ENCODE data around the gene ITGA2B. TPM values are rescaled to one million over a fixed set of nuclear protein-coding genes. Genes with fewer than 3 reads are reported as not detected.

The ITGA2B gene
- total RNA-seq, 4 donors from 2014 or later: 0.44 to 0.65 (median 0.57) TPM; not detected in 1

- no peak for TF ChIP-seq CTCF (IDR thresholded peaks at IDR 0.05; ENCODE audit: low read depth)
These were observed 38.0 kb downstream of the ITGA2B start for GRCh38 chr17:44351464-44351863.

DNA sequence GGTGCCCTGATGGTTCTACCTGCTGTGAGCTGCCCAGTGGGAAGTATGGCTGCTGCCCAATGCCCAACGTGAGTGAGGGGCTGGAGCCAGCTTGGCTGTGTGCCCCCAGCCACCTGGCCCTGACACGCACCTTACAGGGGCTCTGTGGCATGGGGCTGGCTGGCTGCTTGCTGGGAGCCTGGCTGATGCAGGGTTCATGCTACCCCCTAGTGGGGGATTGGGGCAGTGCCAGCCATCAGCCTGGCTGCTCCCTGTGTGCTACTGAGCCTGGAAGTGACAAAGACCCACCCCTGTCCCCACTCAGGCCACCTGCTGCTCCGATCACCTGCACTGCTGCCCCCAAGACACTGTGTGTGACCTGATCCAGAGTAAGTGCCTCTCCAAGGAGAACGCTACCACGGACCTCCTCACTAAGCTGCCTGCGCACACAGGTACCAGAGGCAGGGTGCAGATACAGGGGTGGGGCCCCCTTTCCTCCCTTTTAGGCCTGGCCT lies 38.7 kb downstream of the ITGA2B start:
- TF ChIP-seq CTCF (IDR thresholded peaks at IDR 0.05; ENCODE audit: low read depth): no peak

DNA sequence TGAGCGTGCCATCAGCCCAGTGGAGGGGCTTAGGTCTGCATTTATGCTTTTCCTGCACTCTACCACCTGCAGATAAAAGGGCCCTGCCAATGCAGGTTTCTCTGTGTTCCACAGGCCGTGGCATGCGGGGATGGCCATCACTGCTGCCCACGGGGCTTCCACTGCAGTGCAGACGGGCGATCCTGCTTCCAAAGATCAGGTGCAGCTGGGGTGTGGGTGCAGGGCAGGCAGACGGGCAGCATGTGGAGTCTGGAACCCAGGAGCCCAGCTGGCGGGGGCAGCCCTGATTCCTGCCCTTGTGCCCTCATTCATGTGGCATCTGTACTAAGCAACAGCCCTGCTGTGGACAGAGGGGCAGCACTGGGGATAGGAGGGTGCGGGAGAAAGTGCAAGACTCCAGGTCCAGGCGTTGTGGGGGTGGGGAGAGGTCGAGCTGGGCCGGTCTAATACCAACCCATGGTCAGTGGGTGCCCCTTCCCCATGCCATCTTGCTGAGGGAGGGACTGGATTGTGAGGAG lies 39.8 kb downstream of the ITGA2B start:
- no peak for TF ChIP-seq CTCF (IDR thresholded peaks at IDR 0.05; ENCODE audit: low read depth)

GRCh38 chr17:44348988-44349364 lies 40.5 kb downstream of the ITGA2B start:
- TF ChIP-seq CTCF (IDR thresholded peaks at IDR 0.05; ENCODE audit: low read depth): no peak

GRCh38 chr17:44348234-44348987 lies 41.0 kb downstream of the ITGA2B start:
- TF ChIP-seq CTCF (IDR thresholded peaks at IDR 0.05; ENCODE audit: low read depth): no peak

GRCh38 chr17:44346064-44346844 lies 43.2 kb downstream of the ITGA2B start:
- no peak for TF ChIP-seq CTCF (IDR thresholded peaks at IDR 0.05; ENCODE audit: low read depth)

DNA sequence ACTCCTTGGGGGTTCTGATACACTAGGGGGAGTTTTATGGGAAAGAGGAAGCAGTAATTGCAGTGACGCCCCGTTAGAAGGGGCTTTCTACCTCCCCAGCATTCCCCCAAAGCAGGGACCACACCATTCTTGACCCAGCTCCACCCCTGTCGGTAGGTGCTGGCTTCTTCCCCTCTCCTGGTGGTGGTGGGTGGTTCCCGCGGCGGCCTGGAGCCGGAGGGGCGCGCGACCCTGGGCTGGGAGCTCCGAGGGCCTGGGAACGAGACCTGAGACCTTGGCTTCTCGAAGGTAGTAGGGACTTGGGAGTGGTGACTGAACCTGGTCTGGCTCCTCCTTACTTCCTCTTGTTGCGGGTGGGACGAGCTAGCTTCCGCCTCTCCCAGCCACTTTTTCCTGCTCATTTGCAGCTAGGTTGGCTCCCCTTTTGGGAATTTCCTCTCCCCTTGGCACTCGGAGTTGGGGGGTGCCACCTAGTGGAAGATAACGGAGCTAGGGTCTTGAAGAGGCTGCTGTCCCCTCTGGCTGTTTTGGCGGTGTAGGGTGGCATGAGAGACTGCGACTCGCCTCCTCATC lies 43.9 kb downstream of the ITGA2B start:
- no peak for TF ChIP-seq CTCF (IDR thresholded peaks at IDR 0.05; ENCODE audit: low read depth)
